K562 (cell line): ENCODE data around the gene ANKRD44. TPM values are rescaled to one million over a fixed set of nuclear protein-coding genes. Genes with fewer than 3 reads are reported as not detected.

Source experiments
- ATAC-seq: fragments of 200-7000 bp; cut with Tn5 transposase; 3 replicates; pipeline ENCODE4 v1.9.1; 2020; ENCODE audit warnings: moderate library complexity
- BruUV-seq: library from RNA; stranded (reverse); fragments of 400-500 nt; replicated peaks from 2 replicates; lab custom pipeline; 2021; lab: Mats Ljungman, UMichigan
- CTCF ChIA-PET: fragments of 300-600 bp; formaldehyde crosslinking; extraction: SDS; loops from one replicate; lab custom pipeline; 2021; ENCODE audit warnings: low intra/inter-chr PET ratio; lab: Yijun Ruan, JAX
- POLR2A ChIA-PET: fragments of 300-600, 350-650 bp; sonication (Branson Sonifier 250); formaldehyde crosslinking; extraction: SDS; loops from one replicate; lab custom pipeline; 2021; ENCODE audit warnings: antibody characterized with exemption, inconsistent platforms; lab: Yijun Ruan, JAX
- DNase-seq, 4 experiments: peaks; one replicate each; pipeline versions ENCODE4 v3.0.0 to v3.0.0-alpha.2; 2011 to 2018; ENCODE audit warnings: low spot score in 3 of 4, mixed read lengths in 3 of 4; ENCODE audit errors: extremely low read depth in 1 of 4
- FAIRE-seq: peaks from 2 replicates; lab custom pipeline; 2011; peaks lifted over from hg19 to GRCh38; lab: Jason Lieb, UNC
- H2AFZ ChIP-seq: 2 replicates; pipeline ENCODE4 v1.6.0; 2011; ENCODE audit warnings: low read depth, low read length, control low read depth, inconsistent platforms
- H3K27ac ChIP-seq: fragments of 200-600 bp; 3 replicates; pipeline ENCODE4 v1.8.0; 2011; ENCODE audit warnings: low read depth, mild to moderate bottlenecking, control low read depth, inconsistent platforms, low read length, moderate library complexity, mixed read lengths; ENCODE audit errors: extremely low read depth
- H3K27me3 ChIP-seq, 2 experiments: fragments of 300-600 bp in 1 of 2; 2 replicates in 1 of 2; 3 replicates in 1 of 2; pipeline versions ENCODE4 v1.6.0 to v1.8.0; 2011; ENCODE audit warnings: inconsistent platforms in 2 of 2, low read length in 2 of 2, mild to moderate bottlenecking in 1 of 2, mixed read lengths in 1 of 2, moderate library complexity in 1 of 2; ENCODE audit not compliant: control insufficient read depth in 2 of 2, insufficient read depth in 2 of 2
- H3K36me3 ChIP-seq: fragments of 300-600 bp; 3 replicates; pipeline ENCODE4 v1.8.0; 2011; ENCODE audit warnings: mild to moderate bottlenecking, low read length, inconsistent platforms; ENCODE audit not compliant: control insufficient read depth, insufficient read depth
- H3K4me1 ChIP-seq, 2 experiments: fragments of 200-600 bp in 1 of 2; replicated peaks in 1 of 2; 2 replicates in 1 of 2; 3 replicates in 1 of 2; pipeline versions ENCODE4 v1.5.1 to v1.8.0; 2011; ENCODE audit warnings: inconsistent platforms in 2 of 2, low read length in 2 of 2, mild to moderate bottlenecking in 1 of 2, mixed read lengths in 1 of 2, moderate library complexity in 1 of 2; ENCODE audit not compliant: control insufficient read depth in 2 of 2, insufficient read depth in 2 of 2
- H3K4me2 ChIP-seq: 2 replicates; pipeline ENCODE4 v1.6.1; 2011; ENCODE audit warnings: low read length, control low read depth, inconsistent platforms, mixed read lengths; ENCODE audit not compliant: insufficient read depth
- H3K4me3 ChIP-seq: fragments of 200-600 bp; sonication (generic), shearing (Covaris generic); 2 replicates; pipeline ENCODE4 v1.5.1; 2016; ENCODE audit warnings: control low read depth, inconsistent platforms
- H3K79me2 ChIP-seq: fragments of 200-600 bp; 3 replicates; pipeline ENCODE4 v1.8.0; 2011; ENCODE audit warnings: low read length, inconsistent platforms; ENCODE audit not compliant: control insufficient read depth, insufficient read depth
- H3K9ac ChIP-seq, 2 experiments: 2 replicates each; pipeline versions ENCODE4 v1.6.0 to v1.6.1; 2011; ENCODE audit warnings: low read depth in 2 of 2, low read length in 2 of 2, control low read depth in 1 of 2, inconsistent platforms in 1 of 2, mild to moderate bottlenecking in 1 of 2, mixed read lengths in 1 of 2; ENCODE audit not compliant: insufficient read depth in 1 of 2
- H3K9me1 ChIP-seq: one replicate; pipeline ENCODE4 v1.6.0; 2011; ENCODE audit warnings: inconsistent platforms, mild to moderate bottlenecking, low read length, moderate library complexity; ENCODE audit not compliant: control insufficient read depth, insufficient read depth
- H3K9me3 ChIP-seq: replicated peaks from 2 replicates; pipeline ENCODE4 v1.5.1; 2011; ENCODE audit warnings: low read depth, low read length, inconsistent platforms; ENCODE audit not compliant: control insufficient read depth, insufficient read depth
- H4K20me1 ChIP-seq: replicated peaks from 2 replicates; pipeline ENCODE4 v1.6.1; 2011; ENCODE audit warnings: low read length, inconsistent platforms, mixed read lengths; ENCODE audit not compliant: control insufficient read depth, insufficient read depth
- CBFA2T3 ChIP-seq: fragments of 450-650 bp; IDR thresholded peaks from 2 replicates; pipeline ENCODE4 v1.6.1; 2017
- CREM ChIP-seq: IDR thresholded peaks from 2 replicates; pipeline ENCODE4 v1.6.1; 2014; ENCODE audit warnings: antibody characterized with exemption, low read depth
- KAT7 ChIP-seq: sonication (generic); formaldehyde crosslinking; IDR thresholded peaks from 2 replicates; pipeline ENCODE4 v1.8.0; 2022; ENCODE audit warnings: missing genetic modification reagents, mild to moderate bottlenecking, borderline replicate concordance
- LARP7 ChIP-seq: fragments of 450-650 bp; IDR thresholded peaks from 2 replicates; pipeline ENCODE4 v1.6.1; 2016
- MEIS2 ChIP-seq: fragments of 450-650 bp; IDR thresholded peaks from 2 replicates; pipeline ENCODE4 v1.6.1; 2014; ENCODE audit warnings: mild to moderate bottlenecking; ENCODE audit not compliant: partially characterized antibody
- NCOA4 ChIP-seq: fragments of 450-650 bp; IDR thresholded peaks from 2 replicates; pipeline ENCODE4 v1.6.1; 2018; ENCODE audit warnings: mild to moderate bottlenecking; ENCODE audit not compliant: partially characterized antibody
- NFE2L1 ChIP-seq: fragments of 450-650 bp; IDR thresholded peaks from 2 replicates; pipeline ENCODE4 v1.6.1; 2016; ENCODE audit warnings: missing genetic modification characterization, low read depth, mild to moderate bottlenecking, missing compliant biosample characterization, moderate library complexity, borderline replicate concordance
- PTBP1 ChIP-seq: fragments of 200-400 bp; formaldehyde crosslinking; IDR thresholded peaks from 2 replicates; pipeline ENCODE4 v1.6.1; 2017; ENCODE audit warnings: low read depth, low read length
- RBM22 ChIP-seq: fragments of 200-400 bp; formaldehyde crosslinking; IDR thresholded peaks from 2 replicates; pipeline ENCODE4 v1.6.1; 2018; ENCODE audit warnings: low read length, low read depth; ENCODE audit not compliant: poor library complexity, severe bottlenecking
- SAP30 ChIP-seq: fragments of 200-600 bp; sonication (generic); IDR thresholded peaks from 2 replicates; pipeline ENCODE4 v1.6.1; 2012; ENCODE audit warnings: borderline replicate concordance, low read depth, mild to moderate bottlenecking, moderate library complexity, low read length, control low read depth, inconsistent platforms; ENCODE audit not compliant: insufficient read depth, poor library complexity, severe bottlenecking
- SRSF1 ChIP-seq: fragments of 200-400 bp; formaldehyde crosslinking; IDR thresholded peaks from 2 replicates; pipeline ENCODE4 v1.6.1; 2017; ENCODE audit warnings: mild to moderate bottlenecking, low read depth, low read length, moderate library complexity
- ZNF57 ChIP-seq: fragments of 450-650 bp; formaldehyde crosslinking; IDR thresholded peaks from 2 replicates; pipeline ENCODE4 v1.4.0; 2020; ENCODE audit warnings: mild to moderate bottlenecking, moderate library complexity
- WGBS: fragments of 100-300 bp; shearing (Covaris generic); methylation state at CpG from one replicate; pipeline ENCODE4 v1.1.6; 2016; ENCODE audit warnings: low coverage, mixed read lengths; ENCODE audit not compliant: insufficient coverage; ENCODE audit errors: missing lambda C conversion rate; 5-methylcytosine and 5-hydroxymethylcytosine counted together
- in situ Hi-C: fragments of 300-500 bp; cut with MboI; formaldehyde crosslinking; loops from 4 replicates; pipeline ENCODE4 v1.15.0; 2018; ENCODE audit warnings: inconsistent platforms, mixed read lengths
- intact Hi-C: fragments of 100-400 bp; cut with micrococcal nuclease; formaldehyde crosslinking; loops from 2 replicates; pipeline ENCODE4 v1.14.2; 2022
- polyA plus RNA-seq, 8 experiments: library from polyadenylated mRNA; depleted of rRNA in 4 of 8; stranded (reverse) in 5 of 8; unstranded in 3 of 8; fragments of >200 nt; fragmentation: Nextera tagmentation in 2 of 8; fragmentation: Illumina TruSeq in 1 of 8; extraction: Ambion mirVana in 2 of 8; extraction: Trizol in 1 of 8; gene quantifications; 2 replicates each; pipeline versions ENCODE4 v1.2.1 to v1.2.3, GENCODE V29; 2011 to 2014; ENCODE audit warnings: inconsistent platforms in 1 of 8, missing spikeins in 1 of 8
- total RNA-seq, 7 experiments: library from RNA; depleted of rRNA in 6 of 7; stranded (reverse); fragments of >200 nt in 6 of 7; fragmentation: Illumina TruSeq in 2 of 7; extraction: Trizol in 2 of 7; gene quantifications; 2 replicates each; pipeline versions ENCODE4 v1.2.1 to v1.2.3, GENCODE V29; 2011 to 2021; ENCODE audit warnings: low replicate concordance in 1 of 7
- TF ChIP-seq, protein P1 (sequence below): IDR thresholded peaks from 2 replicates; pipeline ENCODE4 v1.6.1; 2016; ENCODE audit warnings: missing genetic modification characterization, missing compliant biosample characterization
- TF ChIP-seq, protein P2 (sequence below): sonication (generic); formaldehyde crosslinking; IDR thresholded peaks from 2 replicates; pipeline ENCODE4 v1.8.0; 2022; ENCODE audit warnings: mild to moderate bottlenecking, missing genetic modification reagents

Gene ANKRD44
- total and polyA plus RNA-seq, 9 of the 15 experiments (the other 6 are each of a cell fraction or from before 2014, with no cell fraction given): 0.03 to 0.64 (median 0.07) TPM; not detected in 3

DNA sequence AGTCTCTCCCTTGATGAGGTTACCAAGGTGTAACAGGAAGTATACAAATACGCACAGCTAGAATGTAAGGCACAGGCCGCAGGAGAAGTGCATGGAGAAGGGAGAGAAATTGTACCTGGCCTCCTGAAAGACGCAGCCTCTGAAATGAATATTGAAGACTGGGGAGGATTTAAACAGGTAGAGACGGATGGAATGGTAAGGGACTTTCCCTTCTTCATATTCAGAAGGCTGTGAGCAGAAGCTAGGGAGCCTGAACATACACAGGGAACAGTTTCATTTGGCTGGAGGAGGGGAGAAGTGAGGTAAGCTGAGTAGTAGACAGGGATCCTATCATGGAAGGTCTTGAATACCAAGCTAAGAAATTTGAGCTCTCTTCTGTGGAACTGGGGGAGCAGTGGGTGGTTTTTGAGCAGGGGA lies 112.7 kb downstream of the ANKRD44 start (continued):
- TF ChIP-seq ZNF57 (CRISPR knock-in tag) (no peak), NFE2L1 (tag) (no peak), MEIS2 (no peak)

DNA sequence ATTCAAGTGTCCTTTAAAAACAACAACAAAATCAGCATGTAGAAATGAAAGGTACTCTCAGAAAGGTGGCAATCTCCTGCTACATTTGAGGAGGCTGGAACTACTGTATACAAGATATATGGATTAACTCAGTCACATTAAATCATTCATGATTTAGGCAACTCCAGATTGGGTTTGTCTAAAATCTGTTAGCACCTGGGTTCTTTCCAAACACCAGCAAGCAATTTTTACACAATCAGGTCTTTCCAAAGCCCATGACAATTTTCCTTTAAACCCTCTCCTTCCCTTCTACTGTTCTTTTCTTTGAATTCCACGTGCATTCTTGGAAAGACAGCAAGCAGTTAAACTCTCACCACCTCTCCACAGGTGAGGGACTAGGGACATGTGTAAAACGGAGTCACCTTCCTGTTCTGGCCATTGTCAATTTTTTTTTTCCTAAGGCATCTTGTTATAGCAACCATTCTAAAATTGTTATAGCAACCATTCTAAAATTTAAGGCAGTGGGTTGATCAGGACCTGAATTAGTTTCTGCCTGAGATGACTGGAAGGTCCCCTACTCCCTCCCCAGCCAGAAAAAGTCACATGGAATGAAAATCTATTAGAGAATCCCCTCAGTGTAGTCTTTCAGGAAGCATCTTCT lies 113.9 kb downstream of the ANKRD44 start:
- Histone ChIP-seq H3K9me3 (no peaks in the 10 kb centered on the region), H3K4me3 (no peak overlapping the region), H4K20me1 (no peaks in the 10 kb centered on the region; the same call in 1 of the 2 replicates), H3K4me1 (no peaks in the 10 kb centered on the region), H3K36me3 (no peaks in the 10 kb centered on the region), H3K4me2 (no peak overlapping the region), H3K9ac (no peak overlapping the region), H3K9me1 (no peaks in the 10 kb centered on the region), H3K27ac (no peak overlapping the region), H2AFZ (no peak overlapping the region), H3K27me3 (no peaks in the 10 kb centered on the region; a peak in 1 of 5 replicates), H3K79me2 (no peaks in the 10 kb centered on the region)
- intact Hi-C loops (no loop called here), in situ Hi-C loops (no loop called here)
- POLR2A ChIA-PET: no interaction called here
- WGBS: 0% methylated on average over 1 of the region's 2 CpGs
- ATAC-seq (no peak), DNase-seq (no peak), FAIRE-seq (no peak)
- CTCF ChIA-PET: no interaction called here
- BruUV-seq: no TSS peak
- TF ChIP-seq SAP30: no peak
- TF ChIP-seq NCOA4: no peak
- no peak for TF ChIP-seq LARP7
- no peak for TF ChIP-seq KAT7 (CRISPR knock-in tag)
- TF ChIP-seq, protein P1, sequence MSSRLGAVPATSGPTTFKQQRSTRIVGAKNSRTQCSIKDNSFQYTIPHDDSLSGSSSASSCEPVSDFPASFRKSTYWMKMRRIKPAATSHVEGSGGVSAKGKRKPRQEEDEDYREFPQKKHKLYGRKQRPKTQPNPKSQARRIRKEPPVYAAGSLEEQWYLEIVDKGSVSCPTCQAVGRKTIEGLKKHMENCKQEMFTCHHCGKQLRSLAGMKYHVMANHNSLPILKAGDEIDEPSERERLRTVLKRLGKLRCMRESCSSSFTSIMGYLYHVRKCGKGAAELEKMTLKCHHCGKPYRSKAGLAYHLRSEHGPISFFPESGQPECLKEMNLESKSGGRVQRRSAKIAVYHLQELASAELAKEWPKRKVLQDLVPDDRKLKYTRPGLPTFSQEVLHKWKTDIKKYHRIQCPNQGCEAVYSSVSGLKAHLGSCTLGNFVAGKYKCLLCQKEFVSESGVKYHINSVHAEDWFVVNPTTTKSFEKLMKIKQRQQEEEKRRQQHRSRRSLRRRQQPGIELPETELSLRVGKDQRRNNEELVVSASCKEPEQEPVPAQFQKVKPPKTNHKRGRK (tag): no peak
- no peak for TF ChIP-seq SRSF1
- no peak for TF ChIP-seq NFE2L1 (tag)
- TF ChIP-seq PTBP1: no peak
- TF ChIP-seq, protein P2, sequence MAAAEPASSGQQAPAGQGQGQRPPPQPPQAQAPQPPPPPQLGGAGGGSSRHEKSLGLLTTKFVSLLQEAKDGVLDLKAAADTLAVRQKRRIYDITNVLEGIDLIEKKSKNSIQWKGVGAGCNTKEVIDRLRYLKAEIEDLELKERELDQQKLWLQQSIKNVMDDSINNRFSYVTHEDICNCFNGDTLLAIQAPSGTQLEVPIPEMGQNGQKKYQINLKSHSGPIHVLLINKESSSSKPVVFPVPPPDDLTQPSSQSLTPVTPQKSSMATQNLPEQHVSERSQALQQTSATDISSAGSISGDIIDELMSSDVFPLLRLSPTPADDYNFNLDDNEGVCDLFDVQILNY (CRISPR knock-in tag): no peak
- no peak for TF ChIP-seq RBM22
- TF ChIP-seq CREM: no peak
- TF ChIP-seq CBFA2T3: no peak
